ENCODE measurements around the gene SLC23A2. TPM values are rescaled to one million over a fixed set of nuclear protein-coding genes. Genes with fewer than 3 reads are reported as not detected.

SLC23A2 gene
- polyA plus RNA-seq, 1 donor, result 9.4 TPM

DNA sequence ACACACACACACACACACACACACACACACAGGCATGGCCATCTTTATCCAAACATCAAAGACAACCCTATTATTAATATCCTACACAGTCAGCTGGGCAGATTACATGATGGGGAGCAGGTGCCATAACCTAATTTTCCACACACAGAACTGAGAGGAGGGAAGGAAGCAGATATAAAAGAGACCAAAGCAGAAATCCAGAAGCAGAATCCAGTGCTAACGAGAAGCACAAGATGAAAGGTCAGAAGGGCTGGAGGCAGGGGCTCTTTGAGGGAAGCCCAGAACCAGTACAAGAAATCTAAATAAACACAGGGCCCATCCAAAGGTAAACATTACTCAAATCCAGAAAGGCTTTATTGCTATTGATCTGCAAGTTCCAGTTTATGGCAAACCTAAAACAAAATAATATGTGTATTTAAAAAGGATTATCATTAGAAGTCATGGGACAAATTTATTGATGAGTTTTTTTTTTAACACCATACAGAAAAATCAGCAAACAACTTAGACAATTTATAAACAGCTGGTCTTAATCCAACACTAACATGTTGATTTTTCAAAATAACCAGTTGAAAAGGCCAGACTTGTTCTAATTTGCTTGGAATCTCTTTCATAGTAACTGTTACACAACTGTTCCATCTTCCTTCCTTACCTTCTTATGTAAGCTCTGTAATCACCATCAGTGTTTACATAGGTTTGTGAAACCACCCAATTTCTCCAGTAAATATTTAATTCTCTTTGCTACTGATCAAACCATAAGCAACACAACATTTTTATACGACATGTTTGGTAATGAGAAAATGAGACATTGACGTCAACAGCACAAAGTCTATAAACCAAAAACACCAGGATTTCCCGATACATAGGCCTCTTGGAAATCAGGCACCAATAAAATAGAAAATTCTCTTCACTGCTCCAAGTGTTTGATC lies 34.2 kb downstream of the SLC23A2 start:
- DNase-seq (ENCODE audit: low read depth), result no peak

- DNase-seq (ENCODE audit: low read depth), result no peak
Measured at GRCh38 chr20:4962241-4962855, 39.0 kb downstream of the SLC23A2 start.

DNA sequence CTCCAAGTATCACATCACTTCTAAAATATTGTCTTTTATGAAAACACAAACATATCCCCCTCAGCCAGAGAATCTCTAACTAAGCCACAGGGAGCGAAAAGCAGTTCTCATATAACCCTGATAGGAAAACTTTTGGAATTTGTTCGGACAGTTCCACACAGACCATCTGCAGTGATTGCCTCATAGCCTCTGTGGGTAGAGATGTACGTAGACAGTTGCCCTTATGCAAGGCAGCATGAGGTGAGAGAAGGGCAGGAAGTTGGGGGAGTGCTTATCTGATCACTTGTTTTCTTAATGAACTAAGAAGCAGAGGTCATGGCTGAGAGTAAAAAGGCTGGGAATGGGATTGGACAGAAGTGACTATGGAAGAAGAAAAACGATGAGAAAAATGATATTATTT lies 39.6 kb downstream of the SLC23A2 start:
- no peak for DNase-seq (ENCODE audit: low read depth)

DNA sequence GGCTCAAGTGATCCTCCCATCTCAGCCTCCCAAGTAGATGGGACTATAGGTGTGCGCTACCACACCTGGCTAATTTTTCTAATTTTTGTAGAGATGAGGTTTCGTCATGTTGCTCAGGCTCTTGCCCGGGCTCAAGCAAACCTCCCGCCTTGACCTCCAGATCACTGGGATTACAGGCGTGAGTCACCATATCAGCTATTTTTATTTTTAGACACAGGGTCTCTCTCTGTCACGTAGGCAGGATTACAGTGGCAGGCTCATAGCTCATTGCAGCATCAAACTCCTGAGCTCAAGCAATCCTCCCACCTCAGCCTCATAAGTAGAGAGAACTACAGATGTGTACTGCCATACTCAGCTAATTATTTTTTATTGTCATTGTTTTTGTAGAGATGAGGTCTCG lies 41.7 kb downstream of the SLC23A2 start:
- no peak for DNase-seq (ENCODE audit: low read depth)

GRCh38 chr20:4957939-4958362 lies 43.4 kb downstream of the SLC23A2 start:
- DNase-seq (ENCODE audit: low read depth), result no peak

DNA sequence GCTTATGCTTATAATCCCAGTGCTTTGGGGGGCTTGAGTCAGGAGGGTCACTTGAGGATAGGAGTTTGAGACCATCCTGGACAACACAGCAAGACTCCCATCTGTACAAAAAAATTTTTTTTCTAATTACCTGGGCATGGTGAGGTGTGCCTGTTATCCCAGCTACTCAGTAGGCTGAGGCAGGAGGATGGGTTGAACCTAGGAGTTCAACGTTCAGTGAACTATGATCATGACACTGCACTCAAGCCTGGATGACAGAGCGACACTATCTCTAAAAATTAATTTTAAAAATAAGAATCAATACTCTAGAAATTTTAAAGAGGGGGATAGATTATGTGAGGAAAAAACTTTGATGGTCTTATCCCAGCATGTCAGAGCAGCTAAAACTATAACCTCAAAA lies 44.1 kb downstream of the SLC23A2 start:
- DNase-seq (ENCODE audit: low read depth), result no peak

DNA sequence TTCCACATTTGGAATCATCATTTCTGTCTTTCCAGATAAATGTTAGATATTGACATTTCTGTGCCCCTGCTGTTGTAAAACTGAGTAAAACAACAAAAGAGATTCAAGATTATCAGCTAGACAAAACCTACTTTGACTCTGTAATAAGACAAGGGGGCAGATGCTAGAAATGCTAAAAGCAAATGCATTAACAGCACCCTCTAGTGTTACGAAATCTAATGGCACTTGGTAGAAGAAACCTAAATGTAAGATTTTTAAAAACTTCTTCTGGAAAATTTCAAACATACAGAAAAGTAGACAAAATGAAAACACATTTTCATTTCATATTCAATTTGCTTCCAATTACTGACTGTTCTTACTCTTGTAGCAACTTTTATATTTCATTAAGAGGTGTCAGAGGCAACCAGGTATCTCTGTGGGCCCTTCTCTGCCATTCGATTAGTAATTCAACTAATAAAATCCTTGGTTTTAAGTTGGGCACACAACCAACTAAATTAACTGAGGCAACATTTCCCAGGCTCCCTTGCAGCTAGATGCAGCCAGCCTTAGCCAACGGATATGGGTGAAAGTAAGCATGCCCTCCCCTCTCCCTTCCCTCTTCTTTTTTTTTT lies 45.0 kb downstream of the SLC23A2 start:
- peak; percentile 52 for DNase-seq (ENCODE audit: low read depth)

GRCh38 chr20:4953881-4954280 lies 47.4 kb downstream of the SLC23A2 start:
- DNase-seq (ENCODE audit: low read depth), result no peak

DNA sequence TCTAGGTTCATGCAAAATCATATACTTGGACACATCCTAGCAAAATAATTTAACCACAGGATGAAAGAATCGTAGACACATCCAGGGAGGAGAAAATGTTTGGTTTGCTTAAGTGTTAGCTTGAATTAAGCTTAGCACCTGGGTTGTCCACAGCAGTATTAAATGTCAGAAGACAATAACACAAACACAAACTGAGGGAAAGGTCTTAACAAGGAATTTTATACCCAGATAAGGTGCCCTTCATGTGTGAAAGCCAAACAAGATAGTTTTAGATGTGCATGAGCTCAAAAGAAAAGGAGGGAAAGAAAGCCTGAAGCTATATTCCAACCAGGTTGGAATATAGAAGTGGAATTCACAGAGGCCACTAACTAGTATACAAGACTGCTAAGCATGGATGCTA lies 49.1 kb downstream of the SLC23A2 start:
- DNase-seq (ENCODE audit: low read depth), result no peak

DNA sequence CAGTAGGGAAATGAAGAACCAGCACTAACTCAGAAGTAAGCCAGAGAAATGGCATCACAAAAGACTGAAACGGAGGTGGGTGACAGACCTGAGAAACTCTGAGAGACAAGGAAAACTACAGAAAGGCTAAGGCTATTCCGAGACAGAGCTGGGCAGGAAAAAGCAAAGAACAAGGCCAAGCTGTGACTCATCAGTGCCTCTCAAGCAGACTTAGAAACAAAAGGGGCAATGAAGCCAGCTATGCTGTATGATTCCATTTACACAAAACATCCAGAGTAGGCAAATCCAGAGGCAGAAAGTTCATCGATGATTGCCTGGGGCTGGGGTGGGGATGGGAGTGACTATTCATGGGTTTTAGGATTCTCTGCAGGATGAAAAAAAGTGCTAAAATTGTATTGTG lies 50.0 kb downstream of the SLC23A2 start:
- peak; percentile 38 for DNase-seq (ENCODE audit: low read depth)

DNA sequence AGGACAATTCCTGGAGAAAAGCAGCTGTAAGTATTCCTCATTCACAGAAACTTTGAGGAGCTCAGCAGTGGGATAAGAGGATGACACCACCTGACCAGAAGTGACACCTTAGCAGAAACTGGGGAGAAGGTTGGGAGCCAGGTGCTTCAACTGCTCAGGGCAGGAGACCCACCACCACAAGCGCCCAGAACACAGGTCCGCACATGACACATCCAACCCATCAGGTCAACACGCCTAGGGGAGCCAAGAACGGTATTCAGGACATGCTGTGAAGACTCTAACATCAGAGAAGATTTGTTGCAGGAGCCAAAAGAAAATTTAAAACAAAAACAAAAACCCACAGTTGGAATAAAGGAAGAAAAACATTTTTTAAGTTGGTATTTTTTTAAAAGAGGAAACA lies 50.5 kb downstream of the SLC23A2 start:
- no peak for DNase-seq (ENCODE audit: low read depth)

DNA sequence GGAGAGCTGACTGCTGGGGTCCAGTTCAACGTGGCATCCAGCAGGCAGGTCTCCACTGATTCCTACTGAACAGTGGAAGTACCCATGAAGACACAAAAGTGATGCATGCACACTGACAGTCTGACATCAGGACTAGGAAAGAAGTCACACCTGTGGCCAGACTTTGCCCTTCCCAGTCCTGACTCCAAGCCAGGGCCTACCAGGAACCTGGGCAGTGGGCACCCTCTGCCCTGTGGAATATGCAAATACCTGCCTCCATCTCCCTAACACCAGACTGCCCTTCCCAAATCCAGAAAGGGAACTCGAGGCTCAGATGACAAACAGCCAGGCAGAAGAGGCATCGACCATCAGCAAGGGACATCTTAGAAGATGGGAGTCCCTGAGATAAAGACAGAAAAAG lies 50.9 kb downstream of the SLC23A2 start:
- DNase-seq (ENCODE audit: low read depth), result no peak

DNA sequence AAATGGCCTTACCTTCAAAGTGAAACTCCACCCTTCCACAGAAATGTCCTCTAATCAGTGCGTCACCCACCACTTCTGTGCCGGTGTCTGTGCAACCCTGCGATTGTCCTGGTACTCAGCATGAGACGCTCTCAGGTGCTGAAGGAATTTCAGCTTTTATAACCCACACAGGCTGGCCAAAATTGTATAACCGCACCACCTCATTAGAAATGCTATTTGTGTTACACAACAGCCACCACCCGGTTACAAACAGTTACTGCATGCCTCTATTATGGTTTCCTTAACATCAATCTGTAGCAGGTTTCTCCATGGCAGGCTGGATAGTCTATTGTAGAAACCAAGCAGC lies 51.5 kb downstream of the SLC23A2 start:
- DNase-seq (ENCODE audit: low read depth), result peak; percentile 31

GRCh38 chr20:4947817-4948559 lies 53.3 kb downstream of the SLC23A2 start:
- no peak for DNase-seq (ENCODE audit: low read depth)

GRCh38 chr20:4946986-4947385 lies 54.3 kb downstream of the SLC23A2 start:
- DNase-seq (ENCODE audit: low read depth), result no peak

DNA sequence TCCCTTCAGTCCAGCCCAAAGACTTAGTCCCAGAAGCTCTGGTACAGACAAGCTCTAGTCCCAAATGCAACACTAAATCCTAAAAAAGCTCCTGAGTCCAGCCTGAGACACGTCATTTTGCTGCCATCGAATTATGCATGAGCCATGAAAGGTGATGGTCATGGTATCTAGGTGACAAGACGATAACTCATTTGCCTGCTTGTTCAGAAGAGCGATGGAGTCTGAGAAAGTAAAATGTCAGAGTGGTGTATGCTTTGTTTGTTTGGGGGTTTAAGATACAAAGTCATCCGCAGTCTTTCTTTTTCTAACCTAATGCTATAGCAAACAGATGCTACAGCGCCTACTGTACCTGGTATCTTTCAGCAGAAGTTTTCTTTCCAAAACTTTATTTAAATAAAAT lies 54.7 kb downstream of the SLC23A2 start:
- DNase-seq (ENCODE audit: low read depth), result no peak

DNA sequence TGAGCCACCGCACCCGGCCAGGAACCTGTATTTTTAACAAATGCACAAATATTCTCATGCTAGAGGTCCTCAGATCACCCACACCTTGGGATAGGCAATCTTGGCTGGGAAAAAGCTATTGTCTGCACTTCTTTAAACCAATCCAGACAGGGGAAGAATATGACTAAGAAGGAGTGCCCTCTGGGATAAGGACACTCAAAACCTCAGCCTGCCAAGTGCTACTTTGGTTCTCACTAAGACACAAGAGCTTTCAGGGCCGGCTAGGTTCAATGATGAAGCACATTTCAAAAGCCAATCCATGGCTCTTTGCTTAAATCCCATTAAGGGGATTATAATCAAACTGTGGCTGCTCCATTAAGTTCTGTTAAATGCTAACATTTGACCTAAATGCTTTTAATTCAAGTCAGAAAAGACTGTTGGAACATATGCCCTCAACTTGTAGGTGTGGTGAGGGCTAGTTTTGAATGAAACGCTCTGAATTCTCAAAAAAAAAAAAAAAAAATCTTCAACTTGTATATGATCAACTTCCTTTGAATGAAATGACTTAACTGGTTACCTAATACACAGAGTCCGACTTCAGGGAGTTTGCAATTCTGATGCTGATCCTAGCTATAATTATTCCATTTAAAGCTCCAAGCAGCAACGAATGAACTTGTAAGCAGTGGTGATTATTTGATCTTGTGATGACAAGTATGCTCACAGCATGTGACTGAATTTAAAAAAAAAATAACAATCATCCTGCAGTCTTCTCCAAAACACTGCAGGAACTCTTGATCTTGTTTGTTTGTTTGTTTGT lies 56.6 kb downstream of the SLC23A2 start:
- DNase-seq (ENCODE audit: low read depth), result no peak

- no peak for DNase-seq (ENCODE audit: low read depth)
Measured at GRCh38 chr20:4942331-4942730, 59.0 kb downstream of the SLC23A2 start.

GRCh38 chr20:4937407-4938319 lies 63.6 kb downstream of the SLC23A2 start:
- DNase-seq (ENCODE audit: low read depth), result no peak

DNA sequence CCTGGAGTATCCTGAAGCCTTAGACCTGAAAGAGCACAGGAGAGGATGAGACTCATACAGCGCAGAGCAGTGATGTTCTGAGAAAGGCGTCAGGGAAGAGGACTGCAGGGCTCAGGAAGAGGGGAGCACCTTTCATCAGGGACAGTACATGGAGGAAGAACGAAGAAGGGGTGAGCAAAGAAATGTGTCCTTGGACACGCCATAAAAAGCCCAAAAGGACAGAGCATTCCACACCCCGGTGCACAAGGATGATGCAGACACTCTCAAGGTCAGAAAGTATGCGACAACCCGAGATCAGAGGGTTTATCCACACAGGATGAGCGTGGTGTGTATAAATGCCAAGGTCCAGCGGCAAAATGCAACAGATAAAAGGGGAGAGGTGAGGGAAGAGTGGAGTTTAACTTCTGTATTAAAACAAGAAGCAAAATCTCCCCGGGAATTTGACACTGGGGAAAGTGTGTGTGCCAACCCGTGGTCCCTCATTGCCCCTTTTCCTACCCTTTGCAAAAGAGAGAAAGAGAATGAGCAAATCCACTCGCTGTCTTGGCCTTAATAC lies 64.4 kb downstream of the SLC23A2 start:
- DNase-seq (ENCODE audit: low read depth), result no peak

Measured in forelimb muscle (tissue), 1 donor.